SK-N-MC (cell line): ENCODE results near the gene ATP13A5.

ENCODE experiments used
- EZH2 ChIP-seq: fragments of 200-600 bp; sonication (generic); IDR thresholded peaks from one replicate; pipeline ENCODE4 v1.6.1; 2017; ENCODE audit warnings: antibody characterized with exemption
- POLR2AphosphoS5 ChIP-seq: IDR thresholded peaks from 2 replicates; pipeline ENCODE4 v1.6.1; 2012; ENCODE audit warnings: mild to moderate bottlenecking, low read depth, low read length, borderline replicate concordance

GRCh38 chr3:193403307-193403706, 24.8 kb upstream of the ATP13A5 start:
- TF ChIP-seq POLR2AphosphoS5: no peak
- TF ChIP-seq EZH2: no peak
